Amniotic epithelial cell (primary cell): ENCODE measurements around the gene MRAP2.

Source experiments
- DNase-seq: peaks from one replicate; pipeline ENCODE4 v3.0.0-alpha.2; 2010; ENCODE audit warnings: low read depth

The MRAP2 gene

DNA sequence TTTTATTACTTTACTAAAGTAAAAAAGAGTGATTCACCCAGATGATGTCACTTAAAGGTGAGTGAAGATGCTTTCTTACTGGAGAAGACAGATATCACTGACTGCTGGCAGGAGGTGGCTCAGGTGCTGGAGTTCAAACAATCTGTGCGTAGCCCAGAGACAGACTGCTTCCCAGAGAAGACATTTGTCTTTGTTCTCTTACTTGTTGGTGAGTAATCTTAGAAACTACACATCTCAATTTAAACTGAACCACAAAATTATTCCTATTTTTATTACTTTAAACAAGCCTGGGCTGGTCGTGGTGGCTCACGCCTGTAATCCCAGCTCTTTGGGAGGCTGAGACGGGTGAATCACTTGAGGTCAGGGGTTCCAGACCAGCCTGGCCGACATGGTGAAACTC lies 101.7 kb downstream of the MRAP2 start:
- no peak for DNase-seq

DNA sequence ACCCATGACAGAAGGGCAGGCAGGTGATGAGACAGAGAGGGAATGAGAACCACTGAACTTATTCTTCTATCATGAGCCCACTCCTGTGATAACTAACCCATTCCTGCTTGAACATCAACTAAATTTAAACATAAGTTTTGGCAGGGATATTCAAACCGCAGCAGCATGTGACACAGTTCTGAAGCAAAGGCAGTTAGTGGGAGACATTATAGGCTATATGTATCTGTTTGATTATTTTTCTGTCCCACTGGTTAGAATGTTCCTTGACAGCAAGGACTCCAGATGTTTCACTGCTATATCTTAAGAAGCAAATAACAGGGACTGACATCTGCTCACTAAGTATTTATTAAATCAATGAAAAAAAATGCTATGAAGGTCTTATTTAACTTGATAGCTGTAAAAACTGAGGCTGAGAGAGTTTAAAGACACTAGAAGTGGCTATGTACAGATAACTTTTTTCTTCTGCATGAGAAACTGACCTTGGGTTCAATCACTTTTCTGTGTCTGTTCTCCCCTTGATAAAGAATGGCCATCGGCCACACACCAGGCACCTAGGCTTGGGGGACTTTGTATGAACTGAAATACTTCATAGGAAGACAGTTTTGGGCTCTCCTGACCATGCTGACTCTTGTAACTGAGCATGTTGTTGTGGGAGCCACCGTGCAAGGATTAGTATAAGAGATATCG lies 102.9 kb downstream of the MRAP2 start:
- DNase-seq = no peak

DNA sequence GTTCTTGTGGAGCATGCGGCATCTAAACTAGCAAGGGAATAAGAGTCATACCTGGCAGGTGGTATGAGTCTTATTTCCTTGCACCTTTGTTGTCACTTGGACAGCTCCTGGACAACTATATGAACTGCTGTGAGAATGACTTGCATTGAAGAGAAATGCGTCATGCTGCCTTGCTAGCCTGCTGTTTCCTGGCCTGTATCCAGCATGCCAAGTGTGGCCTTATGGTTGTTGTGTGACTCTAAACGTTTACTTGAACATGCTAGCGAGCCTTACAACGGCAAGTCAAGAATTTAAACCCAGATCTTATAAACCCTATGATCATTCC lies 103.4 kb downstream of the MRAP2 start:
- DNase-seq = no peak

DNA sequence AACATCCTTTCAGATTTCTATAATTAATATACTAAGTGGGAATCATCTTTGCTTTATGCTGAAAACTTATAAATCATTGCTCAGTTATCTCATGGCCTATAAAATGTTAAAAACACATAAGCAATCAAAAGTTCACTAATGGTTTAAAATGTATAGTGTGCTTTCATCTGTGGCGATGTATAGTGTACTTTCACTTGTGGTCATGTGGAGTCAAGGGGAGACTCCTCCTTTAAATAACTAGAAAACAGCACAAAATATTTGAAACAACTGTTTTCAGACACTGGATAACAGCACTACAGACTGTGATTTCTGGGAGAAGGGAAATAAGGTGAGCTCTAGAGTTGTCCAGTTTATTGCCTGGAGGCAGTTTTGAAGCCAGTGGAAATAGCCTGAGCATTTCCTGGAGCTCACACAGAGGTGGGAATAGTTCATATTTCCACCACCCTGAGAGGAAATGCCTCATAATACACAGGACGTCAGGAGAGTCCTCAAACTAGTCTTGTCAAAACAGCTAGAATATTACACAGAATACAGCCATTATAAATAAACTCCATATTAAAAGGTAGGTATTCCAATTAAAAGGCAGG lies 104.5 kb downstream of the MRAP2 start:
- no peak for DNase-seq

DNA sequence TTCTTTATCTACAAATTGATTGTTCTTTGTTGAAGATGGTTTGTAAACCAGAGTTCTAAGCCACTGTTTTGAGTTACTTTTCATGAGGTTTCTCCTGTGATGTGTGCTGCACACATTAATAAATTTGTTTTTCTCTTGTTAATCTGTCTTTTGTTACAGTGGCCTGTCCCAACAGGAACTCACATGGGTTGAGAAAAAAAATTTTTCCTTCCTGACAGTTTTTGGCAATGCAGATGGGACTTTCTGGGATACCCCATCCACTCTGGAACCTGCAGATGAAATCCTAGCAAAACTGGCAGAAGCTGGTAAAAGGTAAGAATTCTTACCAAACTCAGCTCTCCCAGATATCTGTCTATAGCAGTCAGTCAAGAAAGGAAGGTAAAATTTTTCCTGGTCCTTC lies 105.7 kb downstream of the MRAP2 start:
- DNase-seq = no peak
